GM10266 (cell line): ENCODE measurements around the gene OR10X1.

Source experiments
- DNase-seq: peaks from one replicate; pipeline ENCODE4 v3.0.0; 2012; ENCODE audit errors: extremely low spot score
- CTCF ChIP-seq: IDR thresholded peaks from 2 replicates; pipeline ENCODE4 v1.5.1; 2012; ENCODE audit warnings: mild to moderate bottlenecking, low read depth; ENCODE audit not compliant: control insufficient read depth, insufficient read depth; ENCODE audit errors: missing control alignments

OR10X1 gene

GRCh38 chr1:158552296-158552695 lies 27.4 kb downstream of the OR10X1 start:
- DNase-seq, result no peak

GRCh38 chr1:158547533-158547932 lies 32.2 kb downstream of the OR10X1 start:
- no peak for TF ChIP-seq CTCF
- no peak for DNase-seq

More at GRCh38 chr1:158552296-158552695, 27.4 kb downstream of the OR10X1 start:
- no peak for TF ChIP-seq CTCF

GRCh38 chr1:158537609-158538008 lies 42.1 kb downstream of the OR10X1 start:
- no peak for DNase-seq
- no peak for TF ChIP-seq CTCF

- no peak for TF ChIP-seq CTCF
- no peak for DNase-seq
Measured at GRCh38 chr1:158534496-158534895, 45.2 kb downstream of the OR10X1 start.
